PC-3 (cell line): ENCODE data around the gene NOTCH1.

Source experiments
- CTCF ChIP-seq: fragments of 300-600 bp; sonication (generic); conservative IDR thresholded peaks from 2 replicates; pipeline ENCODE4 v1.5.1; 2017; ENCODE audit warnings: antibody characterized with exemption, low read depth, mild to moderate bottlenecking, low read length
- EZH2 ChIP-seq: fragments of 300-600 bp; sonication (generic); IDR thresholded peaks from one replicate; pipeline ENCODE4 v1.6.1; 2017; ENCODE audit warnings: antibody characterized with exemption, mild to moderate bottlenecking, low read length; ENCODE audit not compliant: unreplicated experiment

GRCh38 chr9:136594492-136594891 lies 48.6 kb upstream of the NOTCH1 start:
- TF ChIP-seq EZH2 (no peak), CTCF (no peak)
